Kidney (tissue), 14 donors: ENCODE data around the gene ACY1. TPM values are rescaled to one million over a fixed set of nuclear protein-coding genes. Genes with fewer than 3 reads are reported as not detected.
"Not testable (repeated sequence)": the region's sequence is repeated elsewhere in the genome, so short reads cannot be mapped to it uniquely, and the experiment has no call there.

Experiments used
- DNase-seq, 5 donors: peaks; one replicate each; pipeline ENCODE4 v3.0.0-alpha.2; 2013 to 2020
- FAIRE-seq: peaks from 2 replicates; lab custom pipeline; 2012; peaks lifted over from hg19 to GRCh38; lab: Jason Lieb, UNC
- H3K27ac ChIP-seq, 2 donors: one replicate each; pipeline ENCODE4 v1.7.0; 2013; ENCODE audit warnings: low read depth in 2 of 2, low read length in 2 of 2, inconsistent platforms in 1 of 2
- H3K27me3 ChIP-seq: one replicate; pipeline ENCODE4 v1.7.1; 2013; ENCODE audit warnings: low read length, inconsistent platforms; ENCODE audit not compliant: control insufficient read depth, insufficient read depth
- H3K36me3 ChIP-seq, 3 donors: one replicate each; pipeline versions ENCODE4 v1.7.0 to v1.7.1; 2013; ENCODE audit warnings: low read length in 3 of 3, control low read depth in 1 of 3, inconsistent platforms in 1 of 3; ENCODE audit not compliant: insufficient read depth in 3 of 3, control insufficient read depth in 2 of 3
- H3K4me1 ChIP-seq, 3 donors: one replicate each; pipeline versions ENCODE4 v1.7.0 to v1.7.1; 2013; ENCODE audit warnings: low read length in 3 of 3, inconsistent platforms in 1 of 3, low read depth in 1 of 3; ENCODE audit not compliant: control insufficient read depth in 2 of 3, insufficient read depth in 2 of 3
- H3K4me3 ChIP-seq, 3 donors: one replicate each; pipeline versions ENCODE4 v1.7.0 to v1.8.1; 2013; ENCODE audit warnings: low read length in 3 of 3, control low read depth in 1 of 3, inconsistent platforms in 1 of 3
- H3K9ac ChIP-seq, 3 donors: one replicate each; pipeline versions ENCODE4 v1.7.0 to v1.7.1; 2013; ENCODE audit warnings: low read length in 3 of 3, control low read depth in 1 of 3, inconsistent platforms in 1 of 3
- H3K9me3 ChIP-seq, 3 donors: one replicate each; pipeline versions ENCODE4 v1.7.0 to v1.7.1; 2013; ENCODE audit warnings: low read length in 3 of 3, control low read depth in 1 of 3, inconsistent platforms in 1 of 3; ENCODE audit not compliant: control insufficient read depth in 2 of 3, insufficient read depth in 1 of 3
- CTCF ChIP-seq: IDR thresholded peaks from 3 replicates; pipeline ENCODE4 v1.5.1; 2012; ENCODE audit warnings: mild to moderate bottlenecking, moderate library complexity, borderline replicate concordance; ENCODE audit not compliant: insufficient read depth; ENCODE audit errors: extremely low read depth
- intact Hi-C: fragments of 100-400 bp; cut with DNase I; formaldehyde crosslinking; loops from one replicate; pipeline ENCODE4 v1.11.1; 2022
- polyA plus RNA-seq: library from polyadenylated mRNA; stranded (reverse); fragments of 350-450 nt; fragmentation: Illumina TruSeq; extraction: RNeasy Lipid Tissue Mini Kit (QIAGEN cat#74804); gene quantifications from one replicate; pipeline ENCODE4 v1.2.3, GENCODE V29; 2014; ENCODE audit warnings: low read depth, low replicate concordance; ENCODE audit not compliant: insufficient read depth
- total RNA-seq: library from RNA; stranded (reverse); fragmentation: NEBNext Ultra II Directional; extraction: Animal tissue kit (Norgen Biotek cat#: 25700); gene quantifications from one replicate; pipeline ENCODE4 v1.2.1, GENCODE V29; 2021
- donor health status: control.
- donor health status: control.
- donor health status: control.
- donor health status: control.
- donor health status: control.
- donor health status: DM: yes; HTN: yes; CAD: no.
- donor health status: Normal renal cell carcinoma (clear cell type).

Gene ACY1
- total and polyA plus RNA-seq, 2 donors from 2014 or later: 68.1 to 856 TPM

GRCh38 chr3:52030714-52031310, 47.5 kb downstream of the ACY1 start:
- Histone ChIP-seq H3K27me3 (no peaks in the 10 kb centered on the region), H3K4me1 (no peaks in the 10 kb centered on the region), H3K36me3 (no peaks in the 10 kb centered on the region), H3K9ac (no peak overlapping the region), H3K4me3 (no peak overlapping the region), H3K27ac (no peak overlapping the region), H3K9me3 (no peaks in the 10 kb centered on the region)
- intact Hi-C loops: no loop called here
- no peak for TF ChIP-seq CTCF
- no peak for DNase-seq
- no peak for FAIRE-seq

DNA sequence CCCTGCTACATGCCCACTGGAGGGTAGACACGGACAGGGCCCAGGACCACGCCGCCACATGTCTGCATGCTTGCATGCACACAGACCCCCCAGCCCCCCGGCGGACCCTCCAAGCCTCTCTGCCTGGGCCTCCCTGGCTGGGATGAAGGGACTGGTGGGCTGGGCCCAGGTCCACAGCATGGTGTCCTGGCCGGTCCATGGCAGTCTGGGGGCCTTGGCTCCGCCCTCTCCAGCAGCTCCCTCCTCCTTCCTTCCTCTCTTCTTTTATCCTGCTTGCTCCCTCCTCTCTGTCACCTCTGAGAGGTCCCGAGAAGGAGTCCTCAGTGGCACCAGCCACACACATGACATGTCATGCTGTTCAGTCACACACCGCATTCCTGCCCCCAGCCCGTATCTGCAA, 48.6 kb downstream of the ACY1 start:
- Histone ChIP-seq H3K36me3 (no peaks in the 10 kb centered on the region), H3K27me3 (no peaks in the 10 kb centered on the region), H3K9ac (no peak overlapping the region), H3K9me3 (no peaks in the 10 kb centered on the region), H3K4me3 (no peak overlapping the region), H3K4me1 (no peaks in the 10 kb centered on the region), H3K27ac (no peak overlapping the region)
- TF ChIP-seq CTCF: no peak
- DNase-seq (no peak), FAIRE-seq (no peak)
- intact Hi-C loops: no loop called here

DNA sequence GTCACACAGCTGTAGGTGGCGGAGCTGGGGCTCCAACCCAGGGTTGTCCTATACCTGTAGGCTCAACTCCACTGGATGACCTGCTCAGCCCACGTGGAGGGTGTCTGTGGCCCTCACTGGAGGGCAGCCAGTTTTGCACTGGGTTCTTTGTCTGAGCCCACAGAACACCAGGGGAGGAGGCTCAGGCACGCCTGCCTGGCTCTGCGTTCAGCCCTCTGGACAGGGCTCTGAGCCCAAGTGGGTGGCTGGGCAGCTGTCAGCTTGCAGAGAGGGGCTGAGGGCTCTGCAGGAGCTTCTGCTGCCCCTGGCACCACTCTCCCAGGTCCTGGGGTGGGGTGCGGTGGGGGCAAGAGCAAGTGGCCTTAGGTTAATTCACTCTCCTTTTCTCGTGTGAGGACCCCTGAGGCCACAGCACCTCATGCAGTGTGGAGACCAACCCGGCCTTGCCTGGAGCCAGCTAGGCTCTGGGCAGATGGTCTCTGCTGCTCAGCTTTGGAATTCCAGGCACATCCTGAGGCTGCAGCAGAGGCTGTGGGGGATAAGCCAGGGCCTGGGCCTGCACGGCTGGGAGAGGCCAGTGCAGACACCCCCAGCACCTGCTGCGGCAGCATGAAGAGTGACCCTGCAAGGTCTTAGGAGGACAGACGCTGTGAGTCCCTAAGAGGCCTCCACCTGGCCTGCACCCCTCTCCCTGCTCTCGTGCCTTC, 49.5 kb downstream of the ACY1 start:
- no peaks in the 10 kb centered on the region for H3K4me1 ChIP-seq
- FAIRE-seq (no peak), DNase-seq (no peak)
- intact Hi-C loops: no loop called here
- no peaks in the 10 kb centered on the region for H3K9me3 ChIP-seq
- no peak overlapping the region for H3K4me3 ChIP-seq
- no peaks in the 10 kb centered on the region for H3K27me3 ChIP-seq
- no peak overlapping the region for H3K9ac ChIP-seq
- H3K36me3 ChIP-seq: no peaks in the 10 kb centered on the region
- TF ChIP-seq CTCF: no peak
- H3K27ac ChIP-seq: no peak overlapping the region

DNA sequence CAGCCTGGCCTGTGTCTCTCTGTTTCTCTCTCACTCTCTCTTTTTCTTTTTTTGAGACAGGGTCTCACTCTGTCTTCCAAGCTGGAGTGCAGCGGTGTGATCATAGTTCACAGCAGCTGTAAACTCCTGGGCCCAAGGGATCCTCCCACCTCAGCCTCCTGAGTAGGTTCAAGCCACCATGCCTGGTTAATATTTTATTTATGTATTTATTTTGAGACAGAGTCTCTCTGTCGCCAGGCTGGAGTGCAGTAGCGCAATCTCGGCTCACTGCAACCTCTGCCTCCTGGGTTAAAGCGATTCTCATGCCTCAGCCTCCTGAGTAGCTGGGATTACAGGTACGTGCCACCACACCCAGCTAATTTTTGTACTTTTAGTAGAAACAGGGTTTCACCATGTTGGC, 50.4 kb downstream of the ACY1 start:
- H3K9ac ChIP-seq, H3K4me3 ChIP-seq, H3K4me1 ChIP-seq, H3K36me3 ChIP-seq, H3K9me3 ChIP-seq, H3K27ac ChIP-seq, FAIRE-seq, intact Hi-C loops, DNase-seq, H3K27me3 ChIP-seq: not testable (repeated sequence)
